HepG2 (cell line): ENCODE results near the gene TAF1B. TPM values are rescaled to one million over a fixed set of nuclear protein-coding genes. Genes with fewer than 3 reads are reported as not detected.
A peak's percentile ranks its signal among the peaks of the same experiment; 100 is the strongest.

Experiments
- BATF2 ChIP-seq: sonication (generic); formaldehyde crosslinking; IDR thresholded peaks from 2 replicates; pipeline ENCODE4 v1.8.0; 2022; ENCODE audit warnings: mild to moderate bottlenecking, missing genetic modification reagents, moderate library complexity
- BRF2 ChIP-seq: sonication (generic); formaldehyde crosslinking; IDR thresholded peaks from 2 replicates; pipeline ENCODE4 v1.8.1; 2022; ENCODE audit warnings: mild to moderate bottlenecking, missing genetic modification reagents
- CEBPZ ChIP-seq: IDR thresholded peaks from 2 replicates; pipeline ENCODE4 v1.6.1; 2012; ENCODE audit warnings: low read length, improper control_type of control experiment
- EEA1 ChIP-seq: sonication (generic); formaldehyde crosslinking; IDR thresholded peaks from 2 replicates; pipeline ENCODE4 v1.5.1; 2020; ENCODE audit warnings: mild to moderate bottlenecking, missing genetic modification reagents, borderline replicate concordance
- FOXP4 ChIP-seq: sonication (generic); formaldehyde crosslinking; IDR thresholded peaks from 2 replicates; pipeline ENCODE4 v1.4.0; 2020; ENCODE audit warnings: missing genetic modification reagents
- FUBP1 ChIP-seq: sonication (generic); formaldehyde crosslinking; IDR thresholded peaks from 2 replicates; pipeline ENCODE4 v1.5.1; 2020; ENCODE audit warnings: missing genetic modification reagents, mild to moderate bottlenecking, borderline replicate concordance
- GPN1 ChIP-seq: sonication (generic); formaldehyde crosslinking; IDR thresholded peaks from 2 replicates; pipeline ENCODE4 v1.5.1; 2020; ENCODE audit warnings: missing genetic modification reagents, borderline replicate concordance
- IRF2 ChIP-seq: IDR thresholded peaks from 2 replicates; pipeline ENCODE4 v1.6.1; 2018; ENCODE audit warnings: missing genetic modification reagents, missing compliant biosample characterization
- KLF9 ChIP-seq: IDR thresholded peaks from 2 replicates; pipeline ENCODE4 v1.6.1; 2016; ENCODE audit warnings: low read depth
- MZF1 ChIP-seq: sonication (generic); formaldehyde crosslinking; IDR thresholded peaks from 2 replicates; pipeline ENCODE4 v1.8.1; 2023; ENCODE audit warnings: mild to moderate bottlenecking, missing genetic modification reagents, borderline replicate concordance
- PHF20 ChIP-seq: sonication (generic); formaldehyde crosslinking; IDR thresholded peaks from 2 replicates; pipeline ENCODE4 v1.5.0; 2020; ENCODE audit warnings: mild to moderate bottlenecking, missing genetic modification reagents
- RFXAP ChIP-seq: sonication (generic); formaldehyde crosslinking; IDR thresholded peaks from 2 replicates; pipeline ENCODE4 v1.4.0; 2020; ENCODE audit warnings: missing genetic modification reagents, borderline replicate concordance
- SMARCE1 ChIP-seq: fragments of 450-650 bp; IDR thresholded peaks from 2 replicates; pipeline ENCODE4 v1.6.1; 2017; ENCODE audit warnings: borderline replicate concordance
- SMC3 ChIP-seq: IDR thresholded peaks from 2 replicates; pipeline ENCODE4 v1.6.1; 2011; ENCODE audit warnings: low read length, improper control_type of control experiment
- SP2 ChIP-seq: sonication (generic); formaldehyde crosslinking; IDR thresholded peaks from 2 replicates; pipeline ENCODE4 v1.5.1; 2020; ENCODE audit warnings: mild to moderate bottlenecking, missing genetic modification reagents
- TOE1 ChIP-seq: sonication (generic); formaldehyde crosslinking; IDR thresholded peaks from 2 replicates; pipeline ENCODE4 v1.4.0; 2020; ENCODE audit warnings: mild to moderate bottlenecking, missing genetic modification reagents
- ZBTB7B ChIP-seq: sonication (generic); formaldehyde crosslinking; IDR thresholded peaks from 2 replicates; pipeline ENCODE4 v1.4.0; 2020; ENCODE audit warnings: missing genetic modification reagents
- ZKSCAN5 ChIP-seq: sonication (generic); formaldehyde crosslinking; IDR thresholded peaks from 2 replicates; pipeline ENCODE4 v1.5.1; 2020; ENCODE audit warnings: mild to moderate bottlenecking, missing genetic modification reagents
- ZNF234 ChIP-seq: sonication (generic); formaldehyde crosslinking; conservative IDR thresholded peaks from 2 replicates; pipeline ENCODE4 v1.5.1; 2020; ENCODE audit warnings: mild to moderate bottlenecking, missing genetic modification reagents
- ZNF432 ChIP-seq: sonication (generic); formaldehyde crosslinking; IDR thresholded peaks from 2 replicates; pipeline ENCODE4 v1.5.0; 2020; ENCODE audit warnings: missing genetic modification reagents, mild to moderate bottlenecking, borderline replicate concordance
- ZNF674 ChIP-seq: sonication (generic); formaldehyde crosslinking; IDR thresholded peaks from 2 replicates; pipeline ENCODE4 v1.5.0; 2020; ENCODE audit warnings: low read depth, mild to moderate bottlenecking, missing genetic modification reagents
- ZNF746 ChIP-seq: sonication (generic); formaldehyde crosslinking; IDR thresholded peaks from 2 replicates; pipeline ENCODE4 v1.8.0; 2022; ENCODE audit warnings: mild to moderate bottlenecking, missing genetic modification reagents
- ZNF772 ChIP-seq: sonication (generic); formaldehyde crosslinking; IDR thresholded peaks from 2 replicates; pipeline ENCODE4 v1.5.0; 2020; ENCODE audit warnings: mild to moderate bottlenecking, missing genetic modification reagents
- polyA plus RNA-seq, 8 experiments: library from polyadenylated mRNA; depleted of rRNA in 3 of 8; stranded (reverse) in 7 of 8; unstranded in 1 of 8; fragments of >200 nt; fragmentation: Illumina TruSeq in 4 of 8; extraction: Trizol in 4 of 8; gene quantifications; 2 replicates each; pipeline versions ENCODE4 v1.2.1 to v1.2.3, GENCODE V29; 2011 to 2016; ENCODE audit warnings: low read depth in 4 of 8, missing spikeins in 1 of 8, mixed read lengths in 1 of 8; ENCODE audit not compliant: insufficient read depth in 1 of 8
- total RNA-seq, 5 experiments: library from RNA; depleted of rRNA; stranded (reverse); fragments of >200 nt; fragmentation: Illumina TruSeq; extraction: Trizol; gene quantifications; 2 replicates each; pipeline ENCODE4 v1.2.3, GENCODE V29; 2016; ENCODE audit warnings: low read depth in 1 of 5

TAF1B gene
- total and polyA plus RNA-seq, 2 of the 13 experiments (the other 11 are each of a cell fraction or from before 2014, with no cell fraction given): 13.3 to 27.7 TPM

- TF ChIP-seq ZNF674: no peak
- peak; percentile 60 for TF ChIP-seq FOXP4 (CRISPR knock-in tag)
- no peak for TF ChIP-seq FUBP1 (CRISPR knock-in tag)
- no peak for TF ChIP-seq ZNF746 (CRISPR knock-in tag)
- TF ChIP-seq TOE1 (CRISPR knock-in tag): no peak
- no peak for TF ChIP-seq BRF2 (CRISPR knock-in tag)
- TF ChIP-seq RFXAP (CRISPR knock-in tag): 0 out of 2 replicates have a peak, but pooled peaks have one; percentile 38
- TF ChIP-seq KLF9 (CRISPR knock-in tag): no peak
- TF ChIP-seq ZKSCAN5: no peak
- no peak for TF ChIP-seq SMARCE1
- no peak for TF ChIP-seq ZNF772 (CRISPR knock-in tag)
- no peak for TF ChIP-seq GPN1 (CRISPR knock-in tag)
- TF ChIP-seq PHF20: no peak
- TF ChIP-seq IRF2: peak; percentile 52; the same call in 1 of the 2 replicates
- no peak for TF ChIP-seq EEA1
- no peak for TF ChIP-seq SMC3
- no peak for TF ChIP-seq MZF1 (CRISPR knock-in tag)
- TF ChIP-seq BATF2 (CRISPR knock-in tag): no peak
- no peak for TF ChIP-seq SP2 (CRISPR knock-in tag)
- no peak for TF ChIP-seq CEBPZ
- no peak for TF ChIP-seq ZNF432 (CRISPR knock-in tag)
- no peak for TF ChIP-seq ZNF234 (CRISPR knock-in tag)
- no peak; the same call in 1 of the 2 replicates for TF ChIP-seq ZBTB7B (CRISPR knock-in tag)
These were observed 46.6 kb downstream of the TAF1B start (continued) for GRCh38 chr2:9889812-9890261.
